HG03460 (cell line): ENCODE measurements around the gene C8G.

ENCODE experiments used
- ATAC-seq: cut with Tn5 transposase; IDR thresholded peaks from one replicate; pipeline ENCODE4 v1.9.1; 2021; ENCODE audit not compliant: unreplicated experiment

C8G gene

GRCh38 chr9:136944519-136945332 is at the start of gene C8G, which contains the start of gene FBXW5:
TSS of gene C8G (plus strand) at chr9:136945243. CDS start at chr9:136945321, 78 bp downstream.
TSS of gene FBXW5 (minus strand) at chr9:136944738. CDS start at chr9:136944083, 655 bp downstream.
- peak; percentile 66 for ATAC-seq

- no peak for ATAC-seq
Measured at GRCh38 chr9:136896027-136896426, 49.0 kb upstream of the C8G start.

GRCh38 chr9:136898483-136899100 is 46.5 kb upstream of the C8G start:
- no peak for ATAC-seq

GRCh38 chr9:136899196-136899595 is 45.8 kb upstream of the C8G start:
- ATAC-seq, result no peak

GRCh38 chr9:136900556-136900955 is 44.5 kb upstream of the C8G start:
- ATAC-seq, result no peak

GRCh38 chr9:136900988-136901515 is 44.0 kb upstream of the C8G start:
- ATAC-seq, result no peak

GRCh38 chr9:136901516-136902258 is 43.4 kb upstream of the C8G start:
- peak; percentile 48 for ATAC-seq

GRCh38 chr9:136902259-136902821 is 42.7 kb upstream of the C8G start:
- peak; percentile 44 for ATAC-seq

GRCh38 chr9:136903041-136903554 is 41.9 kb upstream of the C8G start:
- ATAC-seq, result no peak

GRCh38 chr9:136906266-136906665 is 38.8 kb upstream of the C8G start:
- no peak for ATAC-seq

GRCh38 chr9:136907011-136907914 is 37.8 kb upstream of the C8G start:
- ATAC-seq, result no peak

- no peak for ATAC-seq
Measured at GRCh38 chr9:136910197-136910900, 34.7 kb upstream of the C8G start.

GRCh38 chr9:136910901-136911245 is 34.2 kb upstream of the C8G start:
- no peak for ATAC-seq

- ATAC-seq, result no peak
Measured at GRCh38 chr9:136913701-136914438, 31.2 kb upstream of the C8G start.

- ATAC-seq, result no peak
Measured at GRCh38 chr9:136915632-136916329, 29.3 kb upstream of the C8G start.

- no peak for ATAC-seq
Measured at GRCh38 chr9:136916330-136917184, 28.5 kb upstream of the C8G start.

- ATAC-seq, result no peak
Measured at GRCh38 chr9:136917902-136918301, 27.1 kb upstream of the C8G start.
